Neural progenitor cell (in vitro differentiated cells): ENCODE measurements around the gene PRKAG3.
"Not testable (repeated sequence)": the region's sequence is repeated elsewhere in the genome, so short reads cannot be mapped to it uniquely, and the experiment has no call there.

ENCODE experiments used
- EZH2 ChIP-seq: fragments of 200-600 bp; sonication (generic); IDR thresholded peaks from 2 replicates; pipeline ENCODE4 v1.6.1; 2017; ENCODE audit warnings: antibody characterized with exemption, mild to moderate bottlenecking, moderate library complexity
- EZH2phosphoT487 ChIP-seq: fragments of 200-600 bp; sonication (generic); IDR thresholded peaks from 2 replicates; pipeline ENCODE4 v1.6.1; 2017; ENCODE audit warnings: antibody characterized with exemption
- TF ChIP-seq, protein P1 (sequence below): fragments of 200-600 bp; sonication (generic); IDR thresholded peaks from 2 replicates; pipeline ENCODE4 v1.5.1; 2017; ENCODE audit warnings: antibody characterized with exemption, mild to moderate bottlenecking

DNA sequence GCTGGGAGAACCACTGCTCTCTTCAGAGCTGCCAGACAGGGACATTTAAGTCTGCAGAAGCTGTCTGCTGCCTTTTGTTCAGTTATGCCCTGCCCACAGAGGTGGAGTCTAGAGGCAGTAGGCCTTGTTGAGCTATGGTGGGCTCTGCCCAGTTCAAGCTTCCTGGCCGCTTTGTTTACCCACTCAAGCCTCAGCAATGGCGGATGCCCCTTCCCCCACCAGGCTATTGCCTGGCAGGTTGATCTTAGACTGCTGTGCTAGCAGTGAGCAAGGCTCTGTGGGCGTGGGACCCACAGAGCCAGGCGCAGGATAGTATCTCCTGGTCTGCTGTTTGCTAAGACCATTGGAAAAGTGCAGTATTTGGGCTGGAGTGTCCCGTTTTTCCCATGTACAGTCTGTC, 58.8 kb downstream of the PRKAG3 start:
- not testable (repeated sequence) for TF ChIP-seq EZH2, EZH2phosphoT487
- TF ChIP-seq, protein P1, sequence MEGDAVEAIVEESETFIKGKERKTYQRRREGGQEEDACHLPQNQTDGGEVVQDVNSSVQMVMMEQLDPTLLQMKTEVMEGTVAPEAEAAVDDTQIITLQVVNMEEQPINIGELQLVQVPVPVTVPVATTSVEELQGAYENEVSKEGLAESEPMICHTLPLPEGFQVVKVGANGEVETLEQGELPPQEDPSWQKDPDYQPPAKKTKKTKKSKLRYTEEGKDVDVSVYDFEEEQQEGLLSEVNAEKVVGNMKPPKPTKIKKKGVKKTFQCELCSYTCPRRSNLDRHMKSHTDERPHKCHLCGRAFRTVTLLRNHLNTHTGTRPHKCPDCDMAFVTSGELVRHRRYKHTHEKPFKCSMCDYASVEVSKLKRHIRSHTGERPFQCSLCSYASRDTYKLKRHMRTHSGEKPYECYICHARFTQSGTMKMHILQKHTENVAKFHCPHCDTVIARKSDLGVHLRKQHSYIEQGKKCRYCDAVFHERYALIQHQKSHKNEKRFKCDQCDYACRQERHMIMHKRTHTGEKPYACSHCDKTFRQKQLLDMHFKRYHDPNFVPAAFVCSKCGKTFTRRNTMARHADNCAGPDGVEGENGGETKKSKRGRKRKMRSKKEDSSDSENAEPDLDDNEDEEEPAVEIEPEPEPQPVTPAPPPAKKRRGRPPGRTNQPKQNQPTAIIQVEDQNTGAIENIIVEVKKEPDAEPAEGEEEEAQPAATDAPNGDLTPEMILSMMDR, result not testable (repeated sequence)
